Fibroblast of skin of abdomen (primary cell): ENCODE data around the gene NUAK1.
A peak's percentile ranks its signal among the peaks of the same experiment; 100 is the strongest.

Experiments
- DNase-seq: peaks from one replicate; pipeline ENCODE4 v3.0.0-alpha.2; 2013

Gene NUAK1

DNA sequence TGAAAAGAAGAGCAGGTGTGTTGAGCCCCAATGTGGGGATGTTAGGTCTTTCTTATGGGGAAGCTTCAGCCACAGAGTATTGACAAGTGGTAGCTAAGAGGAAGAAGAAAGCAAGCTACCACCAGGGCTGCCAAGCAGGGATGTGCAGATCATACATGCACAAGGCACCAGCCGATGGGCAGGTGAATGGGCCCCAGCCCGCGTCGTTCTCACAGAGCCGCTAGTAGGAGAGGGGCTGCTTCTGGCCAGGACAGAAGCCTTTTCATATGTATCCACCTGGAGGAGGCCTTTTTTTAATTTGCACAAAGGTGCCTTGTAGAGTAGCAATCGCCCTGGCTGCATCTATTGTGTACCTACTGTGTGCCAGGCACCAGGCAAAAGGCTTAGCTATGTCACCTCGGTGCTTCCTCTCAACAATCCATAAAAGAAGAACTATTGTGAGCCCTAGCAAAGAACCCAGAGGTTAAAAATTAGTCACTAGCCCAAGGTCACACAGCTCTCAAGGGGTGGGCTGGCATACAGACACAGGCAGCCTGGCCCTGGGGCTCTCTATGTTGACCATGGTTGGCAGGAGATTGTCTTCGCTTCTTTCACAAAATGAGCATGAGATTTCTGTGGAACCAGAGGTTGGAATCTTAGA is 8.2 kb downstream of the NUAK1 start:
- no peak for DNase-seq

DNA sequence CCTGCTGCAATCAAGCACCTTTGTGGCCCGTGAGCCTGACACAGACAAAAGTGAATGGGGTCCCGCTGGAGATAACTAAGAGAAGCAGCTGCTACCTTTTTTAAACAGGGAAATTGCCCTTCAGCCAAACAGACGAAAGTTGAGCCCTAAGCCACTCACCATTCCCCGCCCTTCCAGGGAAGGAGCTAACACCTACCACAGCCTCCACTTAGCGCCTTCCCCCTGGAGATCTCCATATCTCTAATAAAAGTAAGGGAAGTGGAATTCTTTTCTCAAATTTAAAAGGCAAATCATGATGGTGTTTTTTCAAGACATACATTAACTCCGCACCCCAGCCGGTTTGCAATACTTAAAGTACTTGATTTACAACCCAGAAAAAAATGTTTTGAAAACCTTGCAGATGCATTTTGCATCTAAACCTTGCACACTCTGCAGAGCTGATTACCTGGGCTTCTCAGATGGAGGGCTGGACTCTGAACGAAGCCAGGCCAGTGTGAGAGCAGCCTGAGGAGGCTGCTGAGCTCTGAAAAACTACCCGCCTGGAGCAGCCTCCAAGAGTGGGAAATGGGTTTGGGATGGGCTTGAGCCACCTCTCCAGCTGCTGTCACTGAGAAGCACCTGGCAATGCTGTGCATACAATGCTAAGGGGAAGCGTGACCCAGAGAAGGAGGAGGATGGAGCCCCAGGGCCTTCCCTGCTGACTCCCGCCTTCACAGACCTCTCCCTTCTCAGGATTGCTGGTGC is 10.0 kb downstream of the NUAK1 start:
- no peak for DNase-seq

DNA sequence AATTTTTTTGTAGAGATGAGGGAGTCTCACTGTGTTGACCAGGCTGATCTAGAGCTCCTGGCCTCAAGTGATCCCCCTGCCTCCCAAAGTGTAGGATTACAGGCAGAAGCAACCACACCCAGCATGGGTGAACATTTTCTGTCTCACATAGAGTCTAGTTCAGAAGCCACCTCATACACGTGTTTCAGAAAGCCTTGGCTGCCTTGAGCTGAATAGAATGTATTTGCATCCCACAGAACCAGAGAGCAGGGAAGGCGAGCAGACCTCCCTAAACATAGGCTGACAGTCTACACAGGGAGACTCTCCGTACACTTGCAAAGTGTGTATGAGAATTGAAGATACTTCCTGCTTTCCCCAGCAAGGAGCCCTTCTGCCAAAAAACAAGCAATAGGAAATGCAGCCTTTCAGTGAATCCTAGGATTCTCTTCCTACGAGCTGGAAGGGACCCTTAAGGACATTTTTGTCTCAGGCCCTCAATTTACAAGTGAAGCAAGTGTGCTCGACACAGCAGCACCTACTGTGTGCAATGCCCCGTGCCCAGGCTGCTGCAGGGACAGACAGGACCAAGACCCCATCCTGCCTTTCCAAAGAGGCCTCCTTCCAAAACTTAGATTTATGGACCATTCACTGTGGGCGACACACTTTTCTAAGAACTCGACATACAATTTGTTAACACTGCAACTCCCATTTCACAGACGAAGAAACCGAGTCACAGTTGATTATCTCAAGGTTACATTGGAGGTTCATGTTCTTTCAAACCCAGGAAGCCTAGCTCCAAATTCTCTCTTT is 11.2 kb downstream of the NUAK1 start:
- peak; percentile 66 for DNase-seq

DNA sequence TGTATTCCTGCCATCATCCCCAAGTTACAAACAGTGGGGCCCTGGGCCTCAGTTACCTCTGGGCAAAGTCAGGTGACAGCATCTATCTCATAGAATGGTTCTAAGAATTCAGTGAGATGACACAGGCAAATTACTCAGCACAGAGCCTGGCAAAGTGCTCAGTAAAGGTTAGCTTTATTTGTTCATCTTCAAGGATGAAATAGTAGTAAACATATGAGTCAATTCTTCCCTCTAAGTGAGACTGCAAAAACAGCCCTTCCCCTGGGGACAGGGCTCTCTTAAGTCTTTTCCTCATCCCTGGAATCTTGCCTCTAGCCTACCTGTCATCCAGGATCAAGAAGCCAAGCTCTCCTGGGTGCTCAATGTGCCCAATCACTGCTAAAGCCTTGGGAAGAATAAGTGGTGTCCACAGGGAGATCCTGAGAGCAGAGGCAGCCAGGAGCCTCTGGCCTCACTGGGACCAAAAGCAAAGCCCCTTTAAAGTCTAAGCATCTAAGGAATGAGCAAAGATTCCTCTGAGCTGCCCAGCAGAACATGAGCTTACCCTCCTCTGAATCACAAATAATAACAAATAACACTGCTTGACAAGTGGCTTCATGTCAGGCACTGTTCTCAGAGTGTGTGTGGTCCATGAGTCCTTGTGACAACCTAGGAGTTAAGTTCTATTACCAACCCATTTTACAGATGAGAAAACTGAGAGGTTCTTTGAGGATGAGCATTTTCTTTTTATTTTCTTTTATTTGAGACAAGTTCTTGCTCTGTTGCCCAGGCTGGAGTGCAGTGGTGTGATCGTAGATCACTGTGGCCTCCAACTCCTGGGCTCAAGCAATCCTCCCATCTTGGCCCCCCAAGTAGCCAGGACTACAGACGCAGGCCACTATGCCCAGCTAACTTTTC is 12.1 kb downstream of the NUAK1 start:
- peak; percentile 56 for DNase-seq

DNA sequence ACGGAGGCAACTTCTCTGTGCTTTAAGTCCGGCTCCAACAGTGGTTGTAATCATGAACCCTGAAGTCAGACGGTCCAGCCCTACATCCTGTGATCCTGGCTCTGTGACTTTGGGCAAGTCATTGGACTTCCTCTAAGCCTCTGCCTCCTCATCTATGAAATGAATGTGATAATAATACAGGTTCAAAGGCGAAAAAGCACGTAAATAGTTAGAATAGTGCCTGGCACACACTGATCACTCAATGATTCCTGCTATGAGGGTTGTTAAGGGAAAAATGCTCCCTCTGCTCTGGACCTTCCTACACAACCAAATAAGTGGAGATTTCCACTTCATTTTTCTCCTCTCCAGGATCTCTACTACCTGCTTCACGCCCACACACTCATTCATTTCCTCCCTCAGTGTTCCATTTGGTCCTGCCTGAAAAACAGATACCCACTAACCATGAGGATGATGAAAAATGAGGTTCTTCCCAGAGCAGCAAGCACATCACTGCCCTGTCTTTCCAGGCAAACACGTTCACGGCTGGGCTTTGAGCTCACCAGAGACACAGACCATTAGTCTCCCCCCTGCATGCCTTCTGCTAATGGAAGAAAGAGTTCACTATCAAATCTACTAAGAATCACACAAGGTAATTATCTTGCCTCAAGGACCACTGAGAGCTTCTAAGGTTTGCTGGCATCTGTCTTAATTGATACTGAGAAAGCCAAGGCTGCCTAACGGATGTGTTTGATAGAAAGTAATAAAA is 13.2 kb downstream of the NUAK1 start:
- DNase-seq, result no peak

DNA sequence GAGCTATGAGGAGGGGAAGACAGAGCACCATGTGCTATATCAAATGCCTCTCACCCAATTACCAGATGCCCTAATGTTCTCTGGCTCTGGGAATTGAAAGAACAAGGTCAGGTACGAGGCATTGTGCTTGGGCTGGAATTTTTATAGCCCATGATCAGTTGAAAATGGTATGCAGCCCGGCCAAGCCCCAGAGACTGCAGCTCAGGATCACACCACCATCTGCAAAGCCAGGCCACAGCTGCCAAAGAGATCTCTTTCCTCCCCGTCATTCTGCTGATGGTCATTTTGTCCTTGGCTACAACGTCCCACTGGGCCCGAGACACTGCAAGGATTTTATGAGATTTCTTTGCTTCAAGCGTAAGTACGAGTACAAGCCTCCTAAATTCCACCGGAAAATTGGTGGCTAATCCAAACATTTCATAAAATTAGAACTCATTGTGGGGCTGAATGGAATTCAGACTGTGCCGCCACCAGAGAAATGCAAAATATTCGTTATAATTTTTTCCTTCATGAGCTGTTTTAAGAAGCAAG is 15.1 kb downstream of the NUAK1 start:
- DNase-seq, result peak; percentile 81

DNA sequence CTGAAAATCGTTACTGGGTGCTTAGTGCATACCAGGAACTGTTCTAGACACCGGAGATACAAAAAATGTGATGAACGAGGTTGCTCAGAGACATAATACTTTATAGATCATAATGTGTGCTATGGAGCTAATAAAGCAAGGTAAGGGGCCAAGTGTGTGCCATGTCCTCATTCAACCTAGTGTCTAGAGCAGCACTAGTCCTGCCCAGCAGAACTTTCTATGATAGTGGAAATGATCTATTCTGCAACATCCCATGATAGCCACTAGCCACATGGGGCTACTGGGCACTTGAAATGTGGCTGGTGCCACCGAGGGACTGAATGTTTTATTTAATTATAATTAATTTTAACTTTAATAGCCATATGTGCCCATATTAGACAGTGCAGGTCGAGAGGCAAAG is 15.6 kb downstream of the NUAK1 start:
- no peak for DNase-seq

DNA sequence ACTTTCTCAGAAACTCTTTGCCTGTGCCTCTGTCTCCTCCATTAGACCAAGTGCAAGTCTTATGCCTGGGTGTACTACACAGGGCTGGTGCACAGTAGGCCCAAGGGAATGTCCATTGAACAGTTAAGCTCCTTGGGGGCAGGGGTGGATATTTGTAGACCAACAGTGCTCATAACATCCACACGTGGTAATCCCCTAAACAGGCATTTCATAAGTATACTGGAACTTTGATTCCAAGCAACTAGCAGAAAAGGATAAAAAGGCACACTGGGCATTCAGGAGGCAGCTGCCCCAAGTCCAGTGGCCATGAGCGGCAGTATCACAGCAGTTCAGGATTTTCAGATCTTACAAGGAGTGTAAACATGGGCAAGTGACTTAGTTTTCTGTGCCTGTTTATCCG is 16.8 kb downstream of the NUAK1 start:
- DNase-seq, result no peak

DNA sequence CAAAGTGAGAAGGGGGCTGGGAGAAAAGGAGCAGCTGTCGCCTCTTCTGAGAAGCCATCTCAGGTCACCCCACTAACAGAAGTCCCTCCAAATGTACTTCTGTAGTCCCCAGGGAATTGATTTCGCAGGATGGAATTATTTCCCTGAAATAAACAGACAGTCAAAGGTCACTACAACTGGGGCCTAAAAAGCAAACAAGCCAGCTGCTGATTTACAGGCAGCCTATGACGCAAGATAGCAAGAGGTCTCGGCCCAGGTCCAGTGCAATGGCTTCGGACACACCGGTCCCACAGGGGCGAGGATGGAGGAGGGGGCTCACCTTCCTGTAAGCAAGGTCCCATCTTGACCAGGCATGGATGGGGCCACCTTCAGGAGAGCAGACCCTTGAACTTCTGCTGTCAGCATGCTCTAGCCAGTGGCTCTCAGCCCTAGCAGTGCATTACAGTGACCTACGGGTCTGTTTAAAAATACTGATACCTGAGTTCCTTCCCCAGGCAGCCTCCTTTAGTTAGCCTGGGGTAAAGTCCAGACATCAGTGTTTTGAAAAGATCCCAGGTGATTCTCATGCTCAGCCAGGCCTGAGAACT is 18.1 kb downstream of the NUAK1 start:
- no peak for DNase-seq

DNA sequence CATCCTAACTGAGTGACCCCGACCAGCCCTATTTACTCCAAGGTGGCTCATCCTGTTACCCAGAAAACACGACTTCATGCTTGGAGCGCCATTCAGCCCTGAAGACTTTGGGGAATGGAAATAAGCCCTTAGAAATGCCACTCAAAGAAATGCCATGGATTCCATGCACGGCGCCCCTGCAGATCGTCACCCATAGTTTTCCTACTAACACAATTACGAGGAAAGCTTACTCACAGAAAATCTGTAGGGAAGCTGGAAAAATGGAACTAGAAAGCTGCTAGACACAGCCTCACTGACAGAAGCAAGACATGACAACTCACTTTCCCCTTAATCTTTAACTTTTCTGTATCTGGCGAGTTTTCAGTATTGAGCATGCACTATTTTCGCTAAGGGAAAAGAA is 19.5 kb downstream of the NUAK1 start:
- DNase-seq, result no peak

DNA sequence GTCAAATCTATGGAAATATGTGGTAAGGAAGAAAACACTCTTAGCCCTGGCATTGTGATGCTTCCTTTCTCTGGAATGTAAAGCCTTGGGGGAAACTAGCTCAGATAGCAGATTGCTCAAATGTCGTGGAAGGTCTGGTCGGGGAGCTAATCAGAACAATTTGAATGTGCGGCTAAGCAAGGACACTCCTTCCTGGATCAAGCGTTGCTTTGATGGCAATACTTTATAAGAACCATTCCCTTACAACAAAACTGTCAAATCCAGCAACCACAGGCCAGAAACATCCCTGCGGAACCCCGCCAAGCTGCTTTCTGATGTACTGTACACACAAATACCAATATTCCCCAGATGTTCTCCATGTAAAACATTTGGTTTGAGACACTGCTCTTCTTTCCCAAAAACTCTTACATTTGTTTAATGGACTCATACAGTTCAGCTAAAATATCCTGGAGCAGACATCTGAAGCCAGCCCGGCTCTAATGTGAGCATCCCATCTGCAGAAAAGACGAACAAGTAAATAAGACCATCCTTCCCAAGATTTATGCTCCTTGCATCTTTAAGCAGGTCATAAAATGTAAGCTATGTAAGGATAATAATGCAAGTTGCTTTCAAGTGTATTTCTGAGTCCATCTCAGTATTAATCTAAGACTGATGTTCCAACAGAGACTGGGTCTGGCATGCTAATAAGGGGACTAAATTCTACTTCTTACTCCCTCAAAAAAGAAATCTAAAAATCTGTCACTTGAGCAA is 20.2 kb downstream of the NUAK1 start:
- peak; percentile 83 for DNase-seq

DNA sequence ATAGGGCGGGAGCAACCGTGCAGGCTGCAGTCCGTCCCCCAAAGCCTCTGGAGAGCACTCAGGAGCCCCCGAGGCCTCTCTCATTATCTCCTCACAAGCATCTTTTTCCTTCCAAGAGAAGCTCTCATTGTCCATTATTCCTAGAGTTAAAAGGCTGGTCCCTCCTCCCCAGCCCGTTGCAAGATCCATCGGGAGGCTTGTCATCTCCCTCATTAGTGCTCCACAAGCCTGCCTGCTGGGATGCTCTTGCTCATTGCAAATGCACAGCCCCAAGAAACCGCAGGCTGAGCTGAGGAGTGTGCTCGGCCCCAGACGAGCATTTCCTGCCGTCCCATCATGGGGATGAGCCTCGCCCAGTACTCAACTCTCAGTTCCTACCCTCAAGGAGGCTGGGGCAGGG is 23.3 kb downstream of the NUAK1 start:
- peak; percentile 70 for DNase-seq

DNA sequence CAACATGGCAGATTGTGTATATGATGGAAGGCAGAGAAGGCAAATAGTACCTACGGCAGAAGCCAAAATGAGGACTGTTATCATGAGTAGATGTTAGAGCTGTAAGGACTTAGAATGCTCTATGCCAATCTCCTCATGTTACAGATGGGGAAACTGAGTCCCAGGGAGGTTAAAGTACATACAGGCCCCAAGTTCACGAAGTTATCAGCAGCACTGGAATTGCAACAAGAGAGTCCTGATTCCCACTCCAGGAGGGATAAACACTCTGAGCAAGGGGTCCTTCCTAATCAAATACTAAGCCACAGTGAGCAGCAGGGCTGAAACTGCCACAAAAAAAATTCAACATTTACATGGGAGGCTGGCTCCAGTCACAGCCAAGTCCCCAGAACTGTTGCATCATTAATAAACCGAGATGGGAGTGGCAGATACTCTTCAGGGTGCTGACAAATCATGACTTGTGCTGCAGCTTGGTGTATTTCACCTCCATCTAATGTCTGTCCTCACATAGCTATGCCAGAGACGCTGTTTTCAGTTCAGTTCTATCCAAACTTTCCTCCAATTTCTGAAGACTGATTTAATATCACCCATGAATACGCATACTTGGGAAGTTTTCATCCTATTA is 24.2 kb downstream of the NUAK1 start:
- DNase-seq, result peak; percentile 53

DNA sequence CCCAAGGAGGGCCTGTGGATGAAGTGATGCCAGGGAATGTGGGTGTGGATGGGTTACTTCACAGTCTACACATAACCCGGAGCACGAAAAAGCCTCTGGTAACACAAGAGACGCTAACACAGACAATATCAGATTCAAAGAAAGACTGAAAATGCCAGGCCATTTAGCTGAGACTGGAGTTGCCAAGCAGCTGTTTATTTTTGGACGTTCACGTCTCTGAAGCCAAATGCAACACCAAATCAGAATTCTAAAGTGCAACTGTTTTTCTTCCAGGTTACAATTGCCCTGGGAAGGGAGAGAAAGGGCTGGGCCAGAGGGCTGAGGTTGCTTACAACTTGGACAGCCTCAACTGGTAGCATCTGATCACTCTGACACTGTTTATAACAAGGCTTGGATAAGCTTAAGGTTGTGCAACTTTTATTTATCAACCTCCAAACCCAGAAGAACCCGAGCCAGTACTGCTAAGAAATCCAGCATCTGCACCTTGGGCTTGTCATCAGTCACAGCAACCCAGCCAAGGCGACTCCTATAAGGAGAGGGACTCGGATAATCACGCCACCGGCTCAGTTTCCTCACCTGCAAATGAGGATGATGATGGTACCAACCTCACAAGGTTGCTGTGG is 24.8 kb downstream of the NUAK1 start:
- DNase-seq, result no peak

DNA sequence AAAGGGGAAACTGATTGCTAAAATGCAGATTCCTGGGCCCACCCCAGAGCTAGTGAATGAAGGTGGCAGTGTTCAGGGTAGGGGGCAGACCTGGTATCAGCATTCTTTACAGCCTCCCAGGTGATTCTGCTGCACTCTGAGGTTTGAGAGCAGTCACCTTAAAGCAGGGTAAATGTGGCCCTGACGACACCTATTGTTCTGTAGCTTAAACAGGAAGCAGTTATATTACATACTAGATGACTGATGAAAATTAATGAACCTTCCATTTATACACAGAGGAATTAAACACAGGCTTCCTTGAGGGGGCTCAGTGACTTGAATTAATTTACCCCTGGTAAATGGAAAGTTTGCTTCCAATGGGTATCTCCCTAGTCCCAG is 25.3 kb downstream of the NUAK1 start:
- no peak for DNase-seq

DNA sequence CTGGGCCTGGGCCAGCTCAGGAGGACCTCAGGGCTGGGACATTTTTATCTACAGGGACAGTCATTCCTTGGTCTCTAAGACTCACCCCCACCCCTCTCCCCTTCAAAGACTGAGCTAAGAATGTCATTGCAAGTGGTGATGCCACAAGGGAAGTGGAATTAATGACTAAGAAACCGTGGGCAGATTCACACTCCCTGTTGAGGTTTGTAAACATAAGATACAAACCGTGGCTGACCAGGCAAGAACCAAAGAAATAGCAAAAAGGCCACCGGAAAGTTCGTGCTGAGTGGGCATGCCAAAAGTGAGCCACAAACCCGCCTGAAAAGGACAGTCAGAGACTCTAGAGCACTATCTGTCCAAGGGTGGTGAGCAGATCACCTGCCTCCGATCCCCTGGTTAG is 25.7 kb downstream of the NUAK1 start:
- DNase-seq, result no peak

DNA sequence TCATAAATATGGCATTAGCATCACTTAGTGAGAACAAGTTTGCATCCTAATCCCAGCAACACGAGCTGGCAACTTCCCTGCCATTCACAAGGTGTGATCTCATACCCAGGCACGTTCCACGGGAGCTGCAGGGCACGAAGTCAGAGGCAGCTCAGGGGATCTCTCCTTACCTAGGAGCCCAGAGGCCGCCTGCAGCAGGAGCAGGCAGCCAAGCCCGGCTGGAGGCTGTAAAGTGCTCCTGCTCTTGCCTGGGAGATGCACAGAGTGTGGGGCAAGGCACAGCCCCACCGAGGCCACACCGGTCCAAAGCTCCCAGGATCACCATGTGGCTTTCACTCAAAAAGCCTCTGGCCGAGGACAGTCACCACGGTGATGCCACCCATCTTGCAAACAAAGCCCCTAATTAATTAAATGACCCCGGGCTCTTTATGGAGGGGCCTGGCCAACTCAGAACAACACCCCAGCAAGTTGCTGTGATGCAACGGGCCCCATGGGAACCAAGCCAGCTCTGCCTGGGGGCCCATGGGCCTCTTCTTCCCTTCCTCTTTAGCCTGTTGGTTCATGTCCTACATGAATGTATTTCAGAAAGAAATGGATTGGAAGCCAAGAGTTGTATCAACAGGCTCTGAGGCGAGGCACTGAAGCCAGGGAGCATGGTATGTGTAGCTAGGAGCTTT is 26.5 kb downstream of the NUAK1 start:
- DNase-seq, result no peak

DNA sequence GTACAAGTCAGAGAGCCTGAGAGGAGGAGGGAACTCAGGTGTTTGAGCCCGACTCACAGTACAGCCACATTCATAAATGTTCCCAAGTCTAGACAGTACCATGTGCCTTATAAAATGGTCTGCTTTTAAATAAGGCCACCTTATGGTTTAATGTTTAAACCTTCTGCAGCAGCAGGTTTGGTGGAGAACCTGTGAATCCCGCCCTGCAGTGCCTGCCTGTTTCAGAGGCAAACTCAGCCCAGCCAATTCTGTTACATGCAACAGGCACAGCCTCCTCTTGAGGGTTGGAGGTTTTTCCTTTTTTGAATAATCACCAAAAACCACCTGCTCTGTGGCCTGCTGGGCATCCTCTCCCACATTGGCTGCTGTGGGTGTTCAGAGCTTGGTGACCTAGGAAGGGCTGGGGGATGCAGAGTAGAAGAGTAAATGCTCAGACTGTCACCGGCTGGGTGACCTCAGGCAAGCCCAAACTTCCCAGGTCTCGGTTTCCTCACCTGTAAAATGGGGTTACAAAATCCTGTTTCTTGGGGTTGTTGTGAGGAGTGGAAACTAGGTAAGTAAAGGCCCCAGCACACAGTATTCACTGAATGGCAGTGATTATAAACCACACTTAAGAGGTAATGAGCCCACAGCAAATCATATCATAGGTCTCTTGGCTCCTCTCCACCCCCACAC is 28.0 kb downstream of the NUAK1 start:
- DNase-seq, result no peak
